Measurements from ENCODE around the gene MEP1A. TPM values are rescaled to one million over a fixed set of nuclear protein-coding genes. Genes with fewer than 3 reads are reported as not detected.
A peak's percentile ranks its signal among the peaks of the same experiment; 100 is the strongest.

The MEP1A gene
- total RNA-seq, 1 experiment from 2014 or later, result not detected

DNA sequence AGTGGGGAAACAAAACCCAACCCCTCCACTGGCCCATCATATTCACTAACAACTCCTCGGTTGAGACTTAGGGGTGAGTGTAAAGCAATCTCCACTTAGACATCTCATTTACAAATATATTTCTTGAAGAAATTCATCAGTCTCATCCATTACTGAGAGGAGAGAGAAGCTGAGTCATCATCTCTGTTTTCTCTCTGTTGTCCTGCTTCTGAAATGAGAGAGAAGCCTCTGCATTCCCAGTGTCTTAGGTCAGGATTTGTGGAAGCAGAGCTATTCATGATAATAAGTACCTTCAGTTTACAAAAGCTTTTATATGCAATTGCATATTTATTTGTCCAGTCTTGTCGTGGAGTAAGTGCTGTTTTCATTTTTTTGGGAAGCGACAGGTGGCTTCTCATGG is 879 bp downstream of the MEP1A start:
- peak; percentile 30 for DNase-seq

DNA sequence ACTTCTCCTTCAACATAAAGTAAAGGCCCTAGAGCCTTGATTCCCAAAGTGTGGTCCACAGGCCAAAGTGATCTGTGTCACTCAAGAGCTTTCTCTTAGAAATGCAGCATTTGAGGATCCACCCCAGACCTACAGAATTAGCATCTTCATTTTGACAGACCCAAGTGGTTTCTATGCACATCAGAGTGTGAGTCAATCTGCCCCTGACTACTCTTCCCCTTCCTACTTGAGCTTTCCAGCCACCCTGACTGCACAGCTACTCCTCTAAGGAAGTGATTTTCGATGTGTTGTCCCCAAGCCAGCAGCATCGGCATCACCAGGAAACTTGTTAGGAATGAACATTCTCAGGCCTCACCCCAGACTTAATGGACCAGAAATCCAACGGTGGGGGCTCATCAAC is 2.6 kb downstream of the MEP1A start:
- H3K4me2 ChIP-seq (ENCODE audit: low read length), result no peak overlapping the region
- H3K4me1 ChIP-seq (ENCODE audit: insufficient read depth, low read length), result no peaks in the 10 kb centered on the region
- ATAC-seq, result no peak
- BruUV-seq (replicated peaks), result no TSS peak
- DNase-seq, result no peak
- H3K4me3 ChIP-seq (ENCODE audit: low read length), result no peak overlapping the region
- no peaks in the 10 kb centered on the region for H3K9me2 ChIP-seq (replicated peaks; ENCODE audit: low read length)
- H2AFZ ChIP-seq (ENCODE audit: low read length), result no peak overlapping the region
- ChIA-PET CTCF (no interaction called here), POLR2A (ENCODE audit: unreplicated experiment) (no interaction called here)
- no peaks in the 10 kb centered on the region for H3K36me3 ChIP-seq (ENCODE audit: low read depth, low read length)
- intact Hi-C loops (cut with micrococcal nuclease), result no loop called here
- no peaks in the 10 kb centered on the region for H3F3A ChIP-seq (ENCODE audit: low read length, unreplicated experiment)
- H3K27ac ChIP-seq (ENCODE audit: low read length), result no peak overlapping the region
- H3K79me2 ChIP-seq (ENCODE audit: low read length), result no peaks in the 10 kb centered on the region
- H4K20me1 ChIP-seq (ENCODE audit: low read length), result no peaks in the 10 kb centered on the region
- no peaks in the 10 kb centered on the region for H3K27me3 ChIP-seq (ENCODE audit: low read length)
- TF ChIP-seq EZH2phosphoT487 (IDR thresholded peaks at IDR 0.05; ENCODE audit: borderline replicate concordance, low read length) (no peak), EZH2 (IDR thresholded peaks at IDR 0.05; ENCODE audit: low read length, unreplicated experiment) (no peak)
- TF ChIP-seq, protein P1, sequence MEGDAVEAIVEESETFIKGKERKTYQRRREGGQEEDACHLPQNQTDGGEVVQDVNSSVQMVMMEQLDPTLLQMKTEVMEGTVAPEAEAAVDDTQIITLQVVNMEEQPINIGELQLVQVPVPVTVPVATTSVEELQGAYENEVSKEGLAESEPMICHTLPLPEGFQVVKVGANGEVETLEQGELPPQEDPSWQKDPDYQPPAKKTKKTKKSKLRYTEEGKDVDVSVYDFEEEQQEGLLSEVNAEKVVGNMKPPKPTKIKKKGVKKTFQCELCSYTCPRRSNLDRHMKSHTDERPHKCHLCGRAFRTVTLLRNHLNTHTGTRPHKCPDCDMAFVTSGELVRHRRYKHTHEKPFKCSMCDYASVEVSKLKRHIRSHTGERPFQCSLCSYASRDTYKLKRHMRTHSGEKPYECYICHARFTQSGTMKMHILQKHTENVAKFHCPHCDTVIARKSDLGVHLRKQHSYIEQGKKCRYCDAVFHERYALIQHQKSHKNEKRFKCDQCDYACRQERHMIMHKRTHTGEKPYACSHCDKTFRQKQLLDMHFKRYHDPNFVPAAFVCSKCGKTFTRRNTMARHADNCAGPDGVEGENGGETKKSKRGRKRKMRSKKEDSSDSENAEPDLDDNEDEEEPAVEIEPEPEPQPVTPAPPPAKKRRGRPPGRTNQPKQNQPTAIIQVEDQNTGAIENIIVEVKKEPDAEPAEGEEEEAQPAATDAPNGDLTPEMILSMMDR (conservative IDR thresholded peaks at IDR 0.05; ENCODE audit: low read depth, low read length), result no peak
- no peaks in the 10 kb centered on the region for H3K9me3 ChIP-seq (ENCODE audit: low read length)
- H3K9ac ChIP-seq (ENCODE audit: low read length), result no peak overlapping the region

More for the DNA sequence above, 879 bp downstream of the MEP1A start:
- intact Hi-C loops (cut with micrococcal nuclease), result no loop called here
- CTCF ChIA-PET, result no interaction called here
- Histone ChIP-seq H3K4me3 (ENCODE audit: low read length) (no peak overlapping the region), H3K36me3 (ENCODE audit: low read depth, low read length) (no peaks in the 10 kb centered on the region), H3K79me2 (ENCODE audit: low read length) (no peaks in the 10 kb centered on the region), H3K9me3 (ENCODE audit: low read length) (no peaks in the 10 kb centered on the region), H3K27ac (ENCODE audit: low read length) (no peak overlapping the region), H3F3A (ENCODE audit: low read length, unreplicated experiment) (no peaks in the 10 kb centered on the region), H4K20me1 (ENCODE audit: low read length) (no peaks in the 10 kb centered on the region), H3K9me2 (replicated peaks; ENCODE audit: low read length) (no peaks in the 10 kb centered on the region), H3K4me2 (ENCODE audit: low read length) (no peak overlapping the region), H3K9ac (ENCODE audit: low read length) (no peak overlapping the region), H2AFZ (ENCODE audit: low read length) (no peak overlapping the region), H3K4me1 (ENCODE audit: insufficient read depth, low read length) (no peaks in the 10 kb centered on the region), H3K27me3 (ENCODE audit: low read length) (no peaks in the 10 kb centered on the region)
- TF ChIP-seq, protein P1 (conservative IDR thresholded peaks at IDR 0.05; ENCODE audit: low read depth, low read length), result no peak
- TF ChIP-seq EZH2 (IDR thresholded peaks at IDR 0.05; ENCODE audit: low read length, unreplicated experiment) (no peak), EZH2phosphoT487 (IDR thresholded peaks at IDR 0.05; ENCODE audit: borderline replicate concordance, low read length) (no peak)
- BruUV-seq (replicated peaks), result no TSS peak
- no peak for ATAC-seq
- POLR2A ChIA-PET (ENCODE audit: unreplicated experiment), result interaction anchor here (0.7 kb wide), 1 partner anchor 59 kb away, joined by 3 read pairs; the partner anchor contains the start of gene PLA2G7

DNA sequence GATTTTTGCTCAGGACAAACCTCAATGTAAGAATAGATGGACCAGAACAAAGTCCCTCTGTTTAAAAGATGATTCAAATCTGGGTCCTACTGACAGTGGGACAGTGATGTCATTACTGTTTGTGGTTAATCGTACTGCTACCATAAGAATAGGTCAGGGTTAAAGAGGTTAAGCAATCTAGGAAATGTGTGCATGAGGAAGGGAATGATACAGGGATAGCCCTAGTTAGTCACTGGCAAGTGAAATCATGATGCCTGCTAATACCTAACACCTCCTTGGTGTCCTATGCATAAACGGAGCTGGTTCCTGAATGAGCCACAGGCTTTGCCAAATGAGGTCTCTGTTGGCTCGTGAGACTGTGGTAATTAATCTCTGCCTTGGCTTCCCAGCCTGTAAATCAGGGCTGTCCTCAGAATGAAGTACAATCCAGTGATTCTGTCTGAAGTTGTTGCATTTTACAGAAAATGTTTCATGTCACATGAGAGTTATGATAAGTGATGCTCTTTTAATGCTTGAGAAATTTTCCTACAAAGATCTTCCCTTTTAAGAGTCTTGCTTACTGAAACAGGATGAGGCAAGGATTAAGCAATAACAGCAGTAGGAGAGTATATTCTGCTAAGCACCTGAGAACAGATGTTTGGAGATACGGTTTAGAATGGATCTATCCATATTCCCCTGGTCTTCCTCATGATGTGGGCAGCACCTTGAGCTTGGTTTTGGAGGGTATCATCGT is 3.8 kb downstream of the MEP1A start:
- H3K9me3 ChIP-seq (ENCODE audit: low read length), result no peaks in the 10 kb centered on the region
- no peaks in the 10 kb centered on the region for H3K79me2 ChIP-seq (ENCODE audit: low read length)
- H2AFZ ChIP-seq (ENCODE audit: low read length), result no peak overlapping the region
- ATAC-seq, result no peak
- H3K9me2 ChIP-seq (replicated peaks; ENCODE audit: low read length), result no peaks in the 10 kb centered on the region
- no peaks in the 10 kb centered on the region for H3K4me1 ChIP-seq (ENCODE audit: insufficient read depth, low read length)
- no peaks in the 10 kb centered on the region for H3F3A ChIP-seq (ENCODE audit: low read length, unreplicated experiment)
- POLR2A ChIA-PET (ENCODE audit: unreplicated experiment), result no interaction called here
- no peak overlapping the region for H3K4me3 ChIP-seq (ENCODE audit: low read length)
- BruUV-seq (replicated peaks), result no TSS peak
- TF ChIP-seq, protein P1 (conservative IDR thresholded peaks at IDR 0.05; ENCODE audit: low read depth, low read length), result no peak
- no peak for TF ChIP-seq EZH2phosphoT487 (IDR thresholded peaks at IDR 0.05; ENCODE audit: borderline replicate concordance, low read length)
- no peak for TF ChIP-seq EZH2 (IDR thresholded peaks at IDR 0.05; ENCODE audit: low read length, unreplicated experiment)
- no peak overlapping the region for H3K9ac ChIP-seq (ENCODE audit: low read length)
- no peak overlapping the region for H3K4me2 ChIP-seq (ENCODE audit: low read length)
- peak; percentile 30 for DNase-seq
- CTCF ChIA-PET, result no interaction called here
- H3K27me3 ChIP-seq (ENCODE audit: low read length), result no peaks in the 10 kb centered on the region
- intact Hi-C loops (cut with micrococcal nuclease), result no loop called here
- no peaks in the 10 kb centered on the region for H3K36me3 ChIP-seq (ENCODE audit: low read depth, low read length)
- no peaks in the 10 kb centered on the region for H4K20me1 ChIP-seq (ENCODE audit: low read length)
- no peak overlapping the region for H3K27ac ChIP-seq (ENCODE audit: low read length)

Measured in PC-3 (cell line).